Common myeloid progenitor, CD34-positive (primary cell): Measurements from ENCODE around the gene NAXD.
"Not testable (repeated sequence)": the region's sequence is repeated elsewhere in the genome, so short reads cannot be mapped to it uniquely, and the experiment has no call there.

ENCODE experiments used
- CTCF ChIA-PET: fragments of 350-600 bp; sonication (Branson Sonifier 250); formaldehyde crosslinking; loops from one replicate; lab custom pipeline; 2021; ENCODE audit warnings: antibody characterized with exemption; lab: Charles Lee
- POLR2A ChIA-PET: fragments of 350-600 bp; sonication (Branson Sonifier 250); formaldehyde crosslinking; loops from one replicate; lab custom pipeline; 2021; ENCODE audit warnings: antibody characterized with exemption; lab: Charles Lee
- DNase-seq, 3 donors: peaks; one replicate each; pipeline versions ENCODE4 v3.0.0 to v3.0.0-alpha.2; 2013
- H3K27ac ChIP-seq, 2 experiments: 1 replicate in 1 of 2; 2 replicates in 1 of 2; pipeline ENCODE4 v1.7.0; 2013; ENCODE audit warnings: inconsistent platforms in 2 of 2, low read length in 2 of 2, mild to moderate bottlenecking in 2 of 2, low read depth in 1 of 2, moderate library complexity in 1 of 2; ENCODE audit not compliant: severe bottlenecking in 2 of 2, insufficient read depth in 1 of 2, poor library complexity in 1 of 2
- H3K27me3 ChIP-seq, 5 experiments: replicated peaks in 2 of 5; 1 replicate in 3 of 5; 2 replicates in 2 of 5; pipeline versions ENCODE4 v1.6.1 to v1.7.0; 2013; ENCODE audit warnings: low read length in 4 of 5, mild to moderate bottlenecking in 2 of 5, moderate library complexity in 2 of 5, inconsistent platforms in 1 of 5; ENCODE audit not compliant: insufficient read depth in 5 of 5, control insufficient read depth in 4 of 5
- H3K36me3 ChIP-seq, 4 experiments: 1 replicate in 2 of 4; 2 replicates in 2 of 4; pipeline versions ENCODE4 v1.6.1 to v1.7.0; 2013; ENCODE audit warnings: low read length in 3 of 4, control low read depth in 1 of 4, mild to moderate bottlenecking in 1 of 4; ENCODE audit not compliant: control insufficient read depth in 4 of 4, insufficient read depth in 4 of 4
- H3K4me1 ChIP-seq, 4 experiments: 1 replicate in 3 of 4; 2 replicates in 1 of 4; pipeline versions ENCODE4 v1.6.1 to v1.7.1; 2013; ENCODE audit warnings: low read length in 3 of 4, mild to moderate bottlenecking in 3 of 4, control low read depth in 1 of 4, inconsistent platforms in 1 of 4, moderate library complexity in 1 of 4; ENCODE audit not compliant: control insufficient read depth in 4 of 4, insufficient read depth in 4 of 4; ENCODE audit errors: control extremely low read depth in 1 of 4
- H3K4me3 ChIP-seq, 7 experiments: 1 replicate in 4 of 7; 2 replicates in 3 of 7; pipeline versions ENCODE4 v1.5.1 to v1.7.0; 2013; ENCODE audit warnings: mild to moderate bottlenecking in 7 of 7, low read length in 6 of 7, moderate library complexity in 6 of 7, inconsistent platforms in 2 of 7, low read depth in 2 of 7, control low read depth in 1 of 7; ENCODE audit not compliant: insufficient read depth in 4 of 7, control insufficient read depth in 1 of 7; ENCODE audit errors: extremely low read depth in 1 of 7
- H3K9me3 ChIP-seq, 5 experiments: 1 replicate in 4 of 5; 2 replicates in 1 of 5; pipeline versions ENCODE4 v1.6.1 to v1.7.1; 2013; ENCODE audit warnings: low read length in 4 of 5, mild to moderate bottlenecking in 2 of 5, inconsistent platforms in 1 of 5, low read depth in 1 of 5, moderate library complexity in 1 of 5; ENCODE audit not compliant: control insufficient read depth in 4 of 5, insufficient read depth in 2 of 5; ENCODE audit errors: control extremely low read depth in 1 of 5
- WGBS: methylation state at CpG from one replicate; pipeline ENCODE4 v1.1.5; 2013; ENCODE audit not compliant: insufficient coverage; 5-methylcytosine and 5-hydroxymethylcytosine counted together

The NAXD gene

DNA sequence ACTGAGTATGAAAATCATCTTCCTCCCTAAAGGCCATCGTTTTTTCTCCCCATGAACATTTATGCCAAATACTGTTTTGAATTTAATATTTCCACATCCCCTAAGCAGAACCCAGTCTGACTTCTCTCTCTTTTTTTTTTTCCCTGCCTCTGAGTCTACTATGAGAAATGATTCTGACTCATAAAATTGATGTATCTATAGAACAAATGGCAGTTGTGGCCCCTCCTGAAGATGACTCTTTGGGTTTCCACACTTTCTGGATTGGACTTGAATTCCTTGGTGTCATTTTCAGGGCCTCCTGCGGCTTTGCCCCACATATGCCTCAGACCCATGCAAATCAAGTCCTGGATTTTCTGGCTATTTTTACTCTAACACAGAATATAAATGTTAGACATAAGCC is 22.7 kb upstream of the NAXD start:
- no peak for DNase-seq
- Histone ChIP-seq H3K4me1 (no peaks in the 10 kb centered on the region), H3K27ac (no peak overlapping the region), H3K36me3 (no peaks in the 10 kb centered on the region), H3K9me3 (no peaks in the 10 kb centered on the region), H3K4me3 (no peak overlapping the region), H3K27me3 (peaks cover 0 to 3% (median 0%) of the 10 kb centered on the region in 5 experiments)
- CTCF ChIA-PET = interaction anchor here (0.6 to 1.9 kb wide), 2 partner anchors 9 to 226 kb away, joined by 4 to 5 read pairs; no protein-coding TSS in a partner anchor
- POLR2A ChIA-PET = interaction anchor here (0.6 kb wide), 1 partner anchor 123 kb away, joined by 4 read pairs; no protein-coding TSS in a partner anchor
- 100% methylated on average over 1 of the region's 2 CpGs for WGBS

- peak; percentile 68 to 79 (median 77) for DNase-seq
- CTCF ChIA-PET = interaction anchor here (0.6 to 1.9 kb wide), 7 partner anchors 9 to 225 kb away, joined by 3 to 6 read pairs (median 4); no protein-coding TSS in a partner anchor
These were observed 21.8 kb upstream of the NAXD start for GRCh38 chr13:110593430-110594130.

GRCh38 chr13:110597041-110597689 is 18.2 kb upstream of the NAXD start:
- ChIA-PET POLR2A (no interaction called here), CTCF (no interaction called here)
- no peak for DNase-seq
- Histone ChIP-seq H3K36me3 (no peaks in the 10 kb centered on the region), H3K27me3 (no peaks in the 10 kb centered on the region), H3K27ac (no peak overlapping the region), H3K4me3 (no peak overlapping the region), H3K9me3 (no peaks in the 10 kb centered on the region), H3K4me1 (no peaks in the 10 kb centered on the region)
- 91% methylated on average over 14 of the region's 16 CpGs for WGBS

More at GRCh38 chr13:110593430-110594130, 21.8 kb upstream of the NAXD start:
- POLR2A ChIA-PET = interaction anchor here (0.7 kb wide), 1 partner anchor 60 kb away, joined by 4 read pairs; no protein-coding TSS in a partner anchor
- no CpG with 5 or more reads among the region's 6 CpGs for WGBS
- peaks cover 0 to 3% (median 0%) of the 10 kb centered on the region in 5 experiments for H3K27me3 ChIP-seq
- H3K36me3 ChIP-seq = no peaks in the 10 kb centered on the region
- no peaks in the 10 kb centered on the region for H3K9me3 ChIP-seq
- H3K27ac ChIP-seq = no peak overlapping the region
- H3K4me1 ChIP-seq = no peaks in the 10 kb centered on the region
- no peak overlapping the region for H3K4me3 ChIP-seq

GRCh38 chr13:110600261-110600819 is 15.0 kb upstream of the NAXD start:
- 93% methylated on average over 8 of the region's 10 CpGs for WGBS
- ChIA-PET CTCF (interaction anchor here (1.2 kb wide), 1 partner anchor 10 kb away, joined by 3 read pairs; no protein-coding TSS in a partner anchor), POLR2A (no interaction called here)
- no peak for DNase-seq
- Histone ChIP-seq H3K4me3 (no peak overlapping the region), H3K27ac (no peak overlapping the region), H3K36me3 (no peaks in the 10 kb centered on the region), H3K9me3 (no peaks in the 10 kb centered on the region), H3K27me3 (no peaks in the 10 kb centered on the region), H3K4me1 (no peaks in the 10 kb centered on the region)

- Histone ChIP-seq H3K27ac (no peak overlapping the region), H3K36me3 (no peaks in the 10 kb centered on the region), H3K4me1 (no peaks in the 10 kb centered on the region), H3K9me3 (no peaks in the 10 kb centered on the region), H3K4me3 (no peak overlapping the region), H3K27me3 (no peaks in the 10 kb centered on the region)
- DNase-seq = no peak
- ChIA-PET CTCF (interaction anchor here (1.2 kb wide), 2 partner anchors 10 to 44 kb away, joined by 3 read pairs; no protein-coding TSS in a partner anchor), POLR2A (no interaction called here)
- 90% methylated on average over 3 of the region's 4 CpGs for WGBS
These were observed 14.4 kb upstream of the NAXD start for GRCh38 chr13:110600980-110601379.

DNA sequence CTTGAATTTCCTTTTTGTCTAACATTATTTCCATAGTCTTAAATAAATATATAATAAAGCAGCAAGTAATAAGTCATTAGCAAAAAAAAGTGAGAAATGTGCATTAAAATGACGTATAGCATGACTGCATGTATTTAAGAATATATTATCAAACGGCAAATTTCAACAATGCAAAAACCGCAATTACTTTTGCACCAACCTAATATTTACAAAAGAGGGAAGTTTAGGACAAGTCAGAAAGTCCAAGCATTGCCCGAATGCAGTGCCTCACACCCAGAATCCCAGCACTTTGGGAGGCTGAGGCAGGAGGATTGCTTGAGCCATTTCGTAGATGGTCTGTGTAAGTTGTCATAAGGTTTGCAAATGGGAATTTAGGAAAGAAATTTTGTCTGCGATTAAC is 10.2 kb upstream of the NAXD start:
- 94% methylated on average over 2 of the region's 6 CpGs for WGBS
- DNase-seq = no peak
- H3K27me3 ChIP-seq = no peaks in the 10 kb centered on the region
- H3K4me1 ChIP-seq = no peaks in the 10 kb centered on the region
- POLR2A ChIA-PET = no interaction called here
- no peak overlapping the region for H3K4me3 ChIP-seq
- H3K9me3 ChIP-seq = no peaks in the 10 kb centered on the region
- CTCF ChIA-PET = no interaction called here
- H3K36me3 ChIP-seq = no peaks in the 10 kb centered on the region
- H3K27ac ChIP-seq = no peak overlapping the region

DNA sequence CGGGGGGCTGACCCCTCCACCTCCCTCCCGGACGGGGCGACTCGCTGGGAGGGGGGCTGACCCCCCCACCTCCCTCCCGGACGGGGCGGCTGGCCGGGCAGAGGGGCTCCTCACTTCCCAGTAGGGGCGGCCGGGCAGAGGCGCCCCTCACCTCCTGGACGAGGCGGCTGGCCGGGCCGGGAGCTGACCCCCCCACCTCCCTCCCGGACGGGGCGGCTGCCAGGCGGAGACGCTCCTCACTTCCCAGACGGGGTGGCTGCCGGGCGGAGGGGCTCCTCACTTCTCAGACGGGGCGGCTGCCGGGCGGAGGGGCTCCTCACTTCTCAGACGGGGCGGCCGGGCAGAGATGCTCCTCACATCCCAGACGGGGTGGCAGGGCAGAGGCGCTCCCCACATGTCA is 9.1 kb upstream of the NAXD start:
- H3K27ac ChIP-seq, CTCF ChIA-PET, POLR2A ChIA-PET, H3K4me3 ChIP-seq, H3K9me3 ChIP-seq, H3K27me3 ChIP-seq, DNase-seq, H3K4me1 ChIP-seq, H3K36me3 ChIP-seq: not testable (repeated sequence)
- WGBS = 95% methylated on average over 4 of the region's 33 CpGs
